Cerebellar nuclear complex (tissue), 1 donor: ENCODE measurements around the gene THBD.

ENCODE experiments used
- DNase-seq, 2 experiments: peaks; one replicate each; lab custom pipeline; 2025; lab: John Stamatoyannopoulos, UW

The THBD gene, protein sequence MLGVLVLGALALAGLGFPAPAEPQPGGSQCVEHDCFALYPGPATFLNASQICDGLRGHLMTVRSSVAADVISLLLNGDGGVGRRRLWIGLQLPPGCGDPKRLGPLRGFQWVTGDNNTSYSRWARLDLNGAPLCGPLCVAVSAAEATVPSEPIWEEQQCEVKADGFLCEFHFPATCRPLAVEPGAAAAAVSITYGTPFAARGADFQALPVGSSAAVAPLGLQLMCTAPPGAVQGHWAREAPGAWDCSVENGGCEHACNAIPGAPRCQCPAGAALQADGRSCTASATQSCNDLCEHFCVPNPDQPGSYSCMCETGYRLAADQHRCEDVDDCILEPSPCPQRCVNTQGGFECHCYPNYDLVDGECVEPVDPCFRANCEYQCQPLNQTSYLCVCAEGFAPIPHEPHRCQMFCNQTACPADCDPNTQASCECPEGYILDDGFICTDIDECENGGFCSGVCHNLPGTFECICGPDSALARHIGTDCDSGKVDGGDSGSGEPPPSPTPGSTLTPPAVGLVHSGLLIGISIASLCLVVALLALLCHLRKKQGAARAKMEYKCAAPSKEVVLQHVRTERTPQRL

GRCh38 chr20:23049201-23050075 lies at the start of gene THBD:
TSS of gene THBD (minus strand) at chr20:23049672. CDS start at chr20:23049504, 168 bp downstream.
- DNase-seq: no peak

DNA sequence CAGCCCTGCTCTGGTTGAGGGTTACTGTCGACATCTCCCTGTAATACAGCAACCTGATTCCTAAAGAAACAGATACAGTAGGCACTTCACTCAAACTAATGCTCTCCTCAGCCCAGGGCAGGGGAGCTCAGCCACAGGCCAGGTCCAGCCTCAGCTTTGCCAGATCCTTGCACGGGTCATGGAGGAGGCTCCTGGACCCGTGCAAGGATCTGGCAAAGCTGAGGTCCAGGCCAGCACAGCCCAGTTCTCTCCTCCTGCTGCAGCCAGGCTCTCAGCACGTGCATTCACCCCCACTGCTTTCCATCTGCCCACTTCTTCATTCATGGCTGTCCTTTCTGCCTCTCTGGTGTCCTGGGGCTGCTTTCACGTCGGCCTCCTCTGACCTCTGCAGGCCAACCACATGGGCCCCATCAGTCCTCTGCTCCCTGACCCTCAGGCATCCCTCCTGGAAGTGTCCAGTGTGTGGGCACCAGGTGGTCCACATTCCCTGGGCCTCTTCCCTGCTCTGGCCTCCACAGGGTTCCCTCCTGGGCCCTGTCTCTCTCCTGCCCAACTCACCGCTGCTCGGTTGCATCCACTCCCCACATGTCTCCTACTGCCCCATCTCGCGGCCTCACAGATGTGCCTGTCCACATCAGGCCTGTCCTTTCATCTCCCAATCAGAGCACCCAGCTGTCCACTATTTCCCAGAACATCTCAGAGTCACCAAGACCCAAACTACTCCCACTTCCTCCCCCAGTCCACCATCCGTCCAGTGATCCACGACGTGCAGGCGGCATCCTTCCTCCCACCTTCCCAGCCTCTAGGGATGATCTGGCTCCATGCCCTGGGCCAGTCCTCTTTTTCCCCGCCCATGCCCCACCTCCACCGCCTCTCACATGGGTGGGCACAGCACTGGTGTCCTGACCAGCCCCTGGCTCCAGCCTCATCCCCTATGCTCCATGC lies 48.4 kb upstream of the THBD start:
- peak; percentile 50 to 76 for DNase-seq

- DNase-seq: no peak
Measured at GRCh38 chr20:23096986-23097520, 47.6 kb upstream of the THBD start.

- DNase-seq: no peak
Measured at GRCh38 chr20:23096097-23096496, 46.6 kb upstream of the THBD start.

DNA sequence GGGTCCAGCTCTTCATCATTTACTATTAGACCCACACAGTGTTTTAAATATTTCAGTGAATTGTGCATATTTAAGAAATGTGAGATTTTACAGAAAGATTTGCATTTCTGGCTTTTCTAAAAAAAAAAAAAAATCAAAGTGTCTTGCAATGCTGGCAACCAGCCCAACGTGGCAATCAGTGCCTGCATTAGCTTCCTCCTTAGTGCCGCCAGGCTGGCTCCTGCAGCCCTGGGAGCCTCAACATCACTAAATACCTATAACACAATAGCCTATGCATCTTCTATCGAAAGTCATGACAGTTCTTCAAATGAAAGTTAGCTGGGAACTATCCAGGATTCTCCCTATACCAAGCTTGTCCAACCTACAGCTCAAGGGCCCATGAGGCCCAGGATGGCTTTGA lies 46.0 kb upstream of the THBD start:
- no peak for DNase-seq

DNA sequence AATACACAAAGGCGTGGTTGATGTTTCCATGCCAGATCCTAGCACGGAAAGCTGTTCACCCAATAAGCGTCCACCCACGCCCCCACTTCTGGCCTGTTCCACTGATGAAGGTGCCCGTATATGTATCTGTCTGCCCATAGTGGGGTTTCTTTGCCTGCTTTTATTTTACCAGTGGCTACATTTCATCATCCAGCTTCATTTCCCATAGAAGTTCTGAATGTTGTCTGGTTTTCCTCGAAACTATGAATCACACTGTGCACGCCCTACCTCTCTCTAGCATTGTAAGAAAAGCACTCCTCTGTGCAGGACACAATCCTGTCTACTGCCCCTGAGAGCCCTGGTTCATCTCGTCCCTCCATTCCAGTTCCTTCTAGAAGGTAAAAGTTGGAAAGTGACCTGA lies 45.5 kb upstream of the THBD start:
- no peak for DNase-seq

DNA sequence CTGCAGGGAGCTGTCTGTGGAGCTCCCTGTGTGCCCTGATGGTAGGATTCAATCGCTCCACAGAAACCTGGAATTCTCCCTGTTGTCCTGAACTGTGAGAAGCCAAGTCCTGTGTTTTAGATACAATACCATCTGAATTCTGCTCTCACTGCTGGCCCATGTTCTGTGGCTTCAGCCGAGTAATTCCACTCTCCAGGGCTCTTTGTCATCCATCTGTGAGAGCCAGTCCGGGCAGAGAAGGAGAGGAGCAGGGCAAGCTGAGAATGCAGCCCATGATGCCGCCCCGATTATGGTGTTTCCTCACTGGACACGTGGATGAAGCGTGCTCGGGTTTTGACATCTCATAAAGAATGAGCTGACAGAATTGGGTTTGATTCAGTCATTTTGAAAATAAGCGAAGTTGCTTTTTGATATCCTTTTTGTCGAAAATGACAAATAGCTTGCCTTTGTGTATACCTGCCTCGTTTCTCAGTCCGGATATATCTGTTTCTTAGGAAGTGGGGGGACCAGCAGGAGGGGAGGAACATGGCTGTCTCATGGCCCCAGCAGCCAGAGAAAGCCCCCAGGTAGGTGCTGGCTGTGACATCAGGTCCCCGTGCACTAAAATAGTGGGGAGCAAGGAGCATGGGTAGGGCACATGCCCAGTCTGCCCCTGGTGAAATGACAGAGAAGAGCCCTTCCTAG lies 44.9 kb upstream of the THBD start:
- no peak for DNase-seq

GRCh38 chr20:23093613-23094012 lies 44.1 kb upstream of the THBD start:
- DNase-seq: no peak

DNA sequence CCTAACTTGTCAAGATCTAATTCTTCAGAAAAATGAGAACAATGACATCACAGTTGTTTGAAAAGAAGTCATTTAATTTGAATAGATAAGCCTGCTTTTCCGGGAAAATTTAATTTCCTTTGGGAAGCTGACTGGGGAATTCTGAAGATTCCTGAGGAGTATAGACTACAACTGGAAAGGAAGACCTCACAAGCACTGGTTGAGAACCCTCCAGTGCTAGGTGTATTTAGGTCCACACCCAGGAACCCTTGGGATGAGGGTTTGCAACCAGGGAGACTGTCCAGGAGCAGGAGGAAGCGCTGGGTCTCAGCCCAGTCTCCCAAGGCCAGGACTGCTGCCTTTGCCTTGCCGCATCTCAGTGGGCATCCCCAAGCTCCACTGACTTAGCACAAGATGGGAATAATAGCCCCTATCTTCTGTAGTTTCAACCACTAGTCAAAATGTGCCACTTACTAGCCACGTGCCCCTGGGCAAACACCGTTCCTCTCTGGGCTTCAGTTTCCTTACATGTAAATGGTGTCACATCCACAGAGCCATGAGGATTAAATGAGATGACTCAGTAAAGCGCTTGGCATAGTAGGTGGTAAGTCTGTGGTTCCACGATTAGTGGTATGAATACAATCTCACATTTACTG lies 43.5 kb upstream of the THBD start:
- DNase-seq: no peak

DNA sequence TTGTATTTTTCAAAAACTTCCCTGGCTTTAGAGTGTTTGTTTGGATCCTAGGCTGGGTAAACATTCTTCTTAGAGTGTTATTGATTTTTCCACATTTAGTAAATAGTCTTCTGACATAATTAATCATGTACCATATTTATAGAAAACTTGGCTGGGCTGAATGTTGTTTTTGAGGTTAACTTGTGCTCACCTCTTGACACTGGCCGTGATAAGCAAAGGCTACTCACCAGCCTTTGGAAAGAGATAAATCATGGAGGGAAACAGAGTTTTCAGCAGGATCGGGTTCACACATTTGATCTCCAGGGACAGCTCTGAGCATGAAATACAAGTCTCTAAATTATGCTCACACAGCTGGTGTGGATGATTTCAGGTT lies 42.9 kb upstream of the THBD start:
- DNase-seq: no peak

- DNase-seq: no peak
Measured at GRCh38 chr20:23091721-23092383, 42.4 kb upstream of the THBD start.

GRCh38 chr20:23090878-23091277 lies 41.4 kb upstream of the THBD start:
- DNase-seq: no peak

- DNase-seq: no peak
Measured at GRCh38 chr20:23090147-23090546, 40.7 kb upstream of the THBD start.

DNA sequence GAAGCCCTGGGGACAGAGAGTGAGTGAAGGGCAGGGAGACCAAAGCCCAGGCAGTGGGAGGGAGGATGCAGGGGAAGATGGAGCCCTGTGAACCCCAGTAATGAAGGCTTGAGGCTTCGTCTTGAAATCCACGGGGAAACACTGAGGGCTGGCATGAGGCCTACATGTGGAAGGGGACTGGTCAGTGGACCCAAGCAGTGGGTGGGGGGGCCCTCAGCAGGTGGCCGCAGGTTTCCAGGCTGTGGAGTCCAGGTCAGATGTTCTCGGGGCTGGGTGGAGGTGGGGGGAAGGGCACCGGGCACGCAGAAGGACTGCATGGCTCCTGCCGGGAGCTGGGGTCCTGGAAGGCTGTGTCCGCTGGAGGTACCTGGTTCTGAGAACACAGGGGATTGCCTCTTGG lies 39.4 kb upstream of the THBD start:
- DNase-seq: no peak

- DNase-seq: no peak
Measured at GRCh38 chr20:23087587-23088251, 38.2 kb upstream of the THBD start.

DNA sequence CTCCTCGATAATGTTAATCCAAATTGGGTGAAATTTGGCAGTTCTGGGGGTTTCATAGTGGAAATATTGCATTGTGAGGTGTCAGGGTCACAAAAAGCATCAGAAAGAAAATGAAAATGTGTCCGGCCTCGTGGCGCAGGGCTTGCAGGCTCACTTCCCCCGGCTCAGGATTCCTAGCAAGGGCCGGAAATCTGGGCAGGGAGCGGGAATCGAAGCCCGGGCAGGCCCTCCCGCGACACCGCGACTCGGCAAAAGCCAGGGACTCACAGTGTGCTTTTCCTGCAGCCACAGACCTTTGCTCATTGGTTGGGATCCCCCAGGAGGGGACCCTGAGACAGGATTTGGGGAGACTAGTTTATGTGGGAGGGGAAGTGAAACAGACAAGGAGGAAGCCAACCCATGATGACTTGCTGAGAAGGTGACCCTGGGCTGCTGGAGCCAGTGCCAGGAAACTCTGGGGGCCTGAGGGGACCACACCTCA lies 37.5 kb upstream of the THBD start:
- no peak for DNase-seq

DNA sequence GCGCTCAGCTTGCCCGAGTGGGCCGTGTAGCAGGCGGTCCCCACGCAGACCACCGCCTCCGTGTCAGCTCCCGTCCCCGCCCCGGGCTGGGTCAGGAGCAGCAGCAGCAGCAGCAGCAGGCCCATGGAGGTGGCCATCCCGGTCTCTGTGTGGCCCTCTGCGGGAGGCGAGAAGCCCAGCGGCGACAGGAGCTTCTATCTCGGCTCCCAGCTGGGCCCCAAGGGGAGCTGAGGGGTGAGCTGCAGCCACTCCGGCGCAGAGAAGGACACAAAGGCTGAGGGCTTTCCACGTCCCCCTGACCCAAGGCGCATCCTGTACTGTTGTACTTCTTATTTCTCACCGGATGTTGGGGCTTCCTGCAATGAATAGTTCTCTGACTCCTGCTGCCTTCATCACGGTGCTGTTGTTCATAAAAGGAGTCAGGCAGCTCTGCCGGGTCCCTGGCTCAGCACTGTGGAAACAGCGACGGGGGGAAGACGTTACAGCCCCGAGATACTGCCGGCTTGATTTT lies 36.6 kb upstream of the THBD start, which contains the start of gene CD93:
TSS of gene CD93 (minus strand) at position 269 of the 511 bp plus-strand sequence. CDS start at position 137, 132 bp downstream.
- DNase-seq: no peak

GRCh38 chr20:23085436-23086055 lies 36.1 kb upstream of the THBD start:
- no peak for DNase-seq
